HepG2 (cell line): ENCODE results near the gene ADAMTS16. TPM values are rescaled to one million over a fixed set of nuclear protein-coding genes. Genes with fewer than 3 reads are reported as not detected.
A peak's percentile ranks its signal among the peaks of the same experiment; 100 is the strongest.

ENCODE experiments used
- ATAC-seq: fragments of 200-7000 bp; cut with Tn5 transposase; 3 replicates; pipeline ENCODE4 v1.9.1; 2020; ENCODE audit warnings: mild to moderate bottlenecking, moderate library complexity
- BruUV-seq: library from RNA; stranded (reverse); fragments of 400-500 nt; replicated peaks from 2 replicates; lab custom pipeline; 2021; lab: Mats Ljungman, UMichigan
- CTCF ChIA-PET: fragments of 300-600 bp; formaldehyde crosslinking; extraction: SDS; loops from one replicate; lab custom pipeline; 2021; ENCODE audit warnings: low total read pairs, inconsistent platforms, low intra/inter-chr PET ratio; lab: Yijun Ruan, JAX
- POLR2A ChIA-PET: fragments of 350-600 bp; sonication (Branson Sonifier 250); formaldehyde crosslinking; loops from one replicate; lab custom pipeline; 2020; ENCODE audit warnings: antibody characterized with exemption, inconsistent platforms; lab: Yijun Ruan, JAX
- DNase-seq: peaks from one replicate; pipeline ENCODE4 v3.0.0-alpha.2; 2015; ENCODE audit warnings: low spot score
- FAIRE-seq: peaks from 3 replicates; lab custom pipeline; 2011; peaks lifted over from hg19 to GRCh38; lab: Jason Lieb, UNC
- H2AFZ ChIP-seq: one replicate; pipeline ENCODE4 v1.6.1; 2011; ENCODE audit warnings: low read length, inconsistent platforms
- H3K27ac ChIP-seq: fragments of 300-600 bp; 3 replicates; pipeline ENCODE4 v1.8.0; 2011; ENCODE audit warnings: mixed run types, mild to moderate bottlenecking, mixed read lengths, low read length, inconsistent platforms; ENCODE audit not compliant: insufficient read depth; ENCODE audit errors: extremely low read length
- H3K27me3 ChIP-seq, 2 experiments: fragments of 200-600 bp in 1 of 2; 2 replicates in 1 of 2; 3 replicates in 1 of 2; pipeline versions ENCODE4 v1.6.0 to v1.8.0; 2011; ENCODE audit warnings: low read length in 2 of 2, mild to moderate bottlenecking in 2 of 2, moderate library complexity in 2 of 2, inconsistent platforms in 1 of 2; ENCODE audit not compliant: insufficient read depth in 2 of 2, control insufficient read depth in 1 of 2
- H3K36me3 ChIP-seq, 2 experiments: fragments of 200-600 bp in 1 of 2; replicated peaks in 1 of 2; 2 replicates in 1 of 2; 3 replicates in 1 of 2; pipeline versions ENCODE4 v1.5.1 to v1.8.0; 2011; ENCODE audit warnings: low read length in 2 of 2, inconsistent platforms in 1 of 2; ENCODE audit not compliant: insufficient read depth in 2 of 2, control insufficient read depth in 1 of 2
- H3K4me1 ChIP-seq: 2 replicates; pipeline ENCODE4 v1.5.1; 2012; ENCODE audit warnings: low read length, inconsistent platforms; ENCODE audit not compliant: insufficient read depth
- H3K4me2 ChIP-seq: 2 replicates; pipeline ENCODE4 v1.6.0; 2011; ENCODE audit warnings: low read depth, low read length, inconsistent platforms
- H3K4me3 ChIP-seq, 3 experiments: fragments of 200-600 bp in 1 of 3; sonication (generic), shearing (Covaris generic) in 1 of 3; replicated peaks in 1 of 3; 2 replicates each; pipeline ENCODE4 v1.5.1; 2011 to 2016; ENCODE audit warnings: low read length in 3 of 3, inconsistent platforms in 2 of 3, low read depth in 2 of 3, mild to moderate bottlenecking in 2 of 3, control low read depth in 1 of 3, mixed read lengths in 1 of 3; ENCODE audit not compliant: insufficient read depth in 1 of 3
- H3K79me2 ChIP-seq: one replicate; pipeline ENCODE4 v1.6.1; 2011; ENCODE audit warnings: low read length, inconsistent platforms; ENCODE audit not compliant: insufficient read depth
- H3K9ac ChIP-seq: 2 replicates; pipeline ENCODE4 v1.6.0; 2011; ENCODE audit warnings: mild to moderate bottlenecking, low read depth, low read length, inconsistent platforms; ENCODE audit not compliant: insufficient read depth
- H3K9me3 ChIP-seq: 2 replicates; pipeline ENCODE4 v1.5.1; 2012; ENCODE audit warnings: mild to moderate bottlenecking, low read length
- H4K20me1 ChIP-seq: 2 replicates; pipeline ENCODE4 v1.6.0; 2011; ENCODE audit warnings: inconsistent platforms, mild to moderate bottlenecking, low read length, moderate library complexity; ENCODE audit not compliant: insufficient read depth
- ARID4A ChIP-seq: sonication (generic); formaldehyde crosslinking; IDR thresholded peaks from 2 replicates; pipeline ENCODE4 v1.5.0; 2020; ENCODE audit warnings: mild to moderate bottlenecking, missing genetic modification reagents, borderline replicate concordance
- EEA1 ChIP-seq: sonication (generic); formaldehyde crosslinking; IDR thresholded peaks from 2 replicates; pipeline ENCODE4 v1.5.1; 2020; ENCODE audit warnings: mild to moderate bottlenecking, missing genetic modification reagents, borderline replicate concordance
- GABPB1 ChIP-seq: IDR thresholded peaks from 2 replicates; pipeline ENCODE4 v1.6.1; 2016; ENCODE audit warnings: mild to moderate bottlenecking, missing genetic modification reagents, moderate library complexity, missing compliant biosample characterization
- KLF13 ChIP-seq: sonication (generic); formaldehyde crosslinking; IDR thresholded peaks from 2 replicates; pipeline ENCODE4 v1.4.0; 2020; ENCODE audit warnings: mild to moderate bottlenecking, missing genetic modification reagents
- MED13 ChIP-seq: sonication (generic); formaldehyde crosslinking; IDR thresholded peaks from 2 replicates; pipeline ENCODE4 v1.5.0; 2020; ENCODE audit warnings: missing genetic modification reagents
- PHF20 ChIP-seq: sonication (generic); formaldehyde crosslinking; IDR thresholded peaks from 2 replicates; pipeline ENCODE4 v1.5.0; 2020; ENCODE audit warnings: mild to moderate bottlenecking, missing genetic modification reagents
- PHF5A ChIP-seq: IDR thresholded peaks from one replicate; pipeline ENCODE4 v1.6.1; 2018; ENCODE audit warnings: low read depth, missing genetic modification reagents; ENCODE audit not compliant: unreplicated experiment
- SPEN ChIP-seq: sonication (generic); formaldehyde crosslinking; IDR thresholded peaks from 2 replicates; pipeline ENCODE4 v1.5.1; 2020; ENCODE audit warnings: low read depth, mild to moderate bottlenecking, missing genetic modification reagents
- TBX2 ChIP-seq: sonication (generic); formaldehyde crosslinking; IDR thresholded peaks from 2 replicates; pipeline ENCODE4 v1.5.0; 2020; ENCODE audit warnings: missing genetic modification reagents, mild to moderate bottlenecking, borderline replicate concordance
- ZEB1 ChIP-seq: IDR thresholded peaks from 2 replicates; pipeline ENCODE4 v1.6.1; 2012; ENCODE audit warnings: mild to moderate bottlenecking, low read depth, inconsistent platforms; ENCODE audit not compliant: insufficient replicate concordance
- ZNF101 ChIP-seq: sonication (generic); formaldehyde crosslinking; IDR thresholded peaks from 2 replicates; pipeline ENCODE4 v1.4.0; 2020; ENCODE audit warnings: mild to moderate bottlenecking, low read depth, missing genetic modification reagents, borderline replicate concordance
- ZNF232 ChIP-seq: sonication (generic); formaldehyde crosslinking; IDR thresholded peaks from 2 replicates; pipeline ENCODE4 v1.4.0; 2020; ENCODE audit warnings: missing genetic modification reagents, borderline replicate concordance
- ZNF737 ChIP-seq: sonication (generic); formaldehyde crosslinking; IDR thresholded peaks from 2 replicates; pipeline ENCODE4 v1.5.0; 2020; ENCODE audit warnings: missing genetic modification reagents, mild to moderate bottlenecking, borderline replicate concordance
- ZNF790 ChIP-seq: sonication (generic); formaldehyde crosslinking; IDR thresholded peaks from 2 replicates; pipeline ENCODE4 v1.8.0; 2022; ENCODE audit warnings: missing genetic modification reagents, mild to moderate bottlenecking, borderline replicate concordance
- ZSCAN31 ChIP-seq: sonication (generic); formaldehyde crosslinking; IDR thresholded peaks from 2 replicates; pipeline ENCODE4 v1.5.0; 2020; ENCODE audit warnings: low read depth, mild to moderate bottlenecking, missing genetic modification reagents
- WGBS: methylation state at CpG from one replicate; pipeline ENCODE4 v1.1.6; 2017; ENCODE audit warnings: low lambda C conversion rate; 5-methylcytosine and 5-hydroxymethylcytosine counted together
- in situ Hi-C: cut with HindIII; loops from 2 replicates; pipeline ENCODE4 v1.10.0; 2017; ENCODE audit warnings: low pct_unique_long_range_greater_than_20kb; ENCODE audit not compliant: extremely low pct_ligation_motif_present
- intact Hi-C: fragments of 100-400 bp; cut with micrococcal nuclease; formaldehyde crosslinking; loops from one replicate; pipeline ENCODE4 v1.10.0; 2022; ENCODE audit not compliant: unreplicated experiment
- polyA plus RNA-seq, 8 experiments: library from polyadenylated mRNA; depleted of rRNA in 3 of 8; stranded (reverse) in 7 of 8; unstranded in 1 of 8; fragments of >200 nt; fragmentation: Illumina TruSeq in 4 of 8; extraction: Trizol in 4 of 8; gene quantifications; 2 replicates each; pipeline versions ENCODE4 v1.2.1 to v1.2.3, GENCODE V29; 2011 to 2016; ENCODE audit warnings: low read depth in 4 of 8, missing spikeins in 1 of 8, mixed read lengths in 1 of 8; ENCODE audit not compliant: insufficient read depth in 1 of 8
- total RNA-seq, 5 experiments: library from RNA; depleted of rRNA; stranded (reverse); fragments of >200 nt; fragmentation: Illumina TruSeq; extraction: Trizol; gene quantifications; 2 replicates each; pipeline ENCODE4 v1.2.3, GENCODE V29; 2016; ENCODE audit warnings: low read depth in 1 of 5
- TF ChIP-seq, protein P1 (sequence below): sonication (generic); formaldehyde crosslinking; IDR thresholded peaks from 2 replicates; pipeline ENCODE4 v1.4.0; 2020; ENCODE audit warnings: mild to moderate bottlenecking, missing genetic modification reagents
- TF ChIP-seq, protein P2 (sequence below): sonication (generic); formaldehyde crosslinking; IDR thresholded peaks from 2 replicates; pipeline ENCODE4 v1.5.0; 2020; ENCODE audit warnings: missing genetic modification reagents, mild to moderate bottlenecking, borderline replicate concordance
- TF ChIP-seq, protein P3 (sequence below): IDR thresholded peaks from 2 replicates; pipeline ENCODE4 v1.6.1; 2016; ENCODE audit warnings: low read depth, borderline replicate concordance

The ADAMTS16 gene
- total and polyA plus RNA-seq, 2 of the 13 experiments (the other 11 are each of a cell fraction or from before 2014, with no cell fraction given): 0.02 to 0.03 TPM

- TF ChIP-seq ZNF232 (no peak), ZNF737 (CRISPR knock-in tag) (no peak), ARID4A (no peak), GABPB1 (CRISPR knock-in tag) (peak; percentile 29; the same call in 1 of the 2 replicates), ZNF101 (no peak), MED13 (no peak), PHF20 (CRISPR knock-in tag) (no peak), ZSCAN31 (no peak)
- TF ChIP-seq, protein P1, sequence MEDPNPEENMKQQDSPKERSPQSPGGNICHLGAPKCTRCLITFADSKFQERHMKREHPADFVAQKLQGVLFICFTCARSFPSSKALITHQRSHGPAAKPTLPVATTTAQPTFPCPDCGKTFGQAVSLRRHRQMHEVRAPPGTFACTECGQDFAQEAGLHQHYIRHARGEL (CRISPR knock-in tag): no peak
Observed at GRCh38 chr5:5155617-5156016, 15.5 kb downstream of the ADAMTS16 start (continued).

DNA sequence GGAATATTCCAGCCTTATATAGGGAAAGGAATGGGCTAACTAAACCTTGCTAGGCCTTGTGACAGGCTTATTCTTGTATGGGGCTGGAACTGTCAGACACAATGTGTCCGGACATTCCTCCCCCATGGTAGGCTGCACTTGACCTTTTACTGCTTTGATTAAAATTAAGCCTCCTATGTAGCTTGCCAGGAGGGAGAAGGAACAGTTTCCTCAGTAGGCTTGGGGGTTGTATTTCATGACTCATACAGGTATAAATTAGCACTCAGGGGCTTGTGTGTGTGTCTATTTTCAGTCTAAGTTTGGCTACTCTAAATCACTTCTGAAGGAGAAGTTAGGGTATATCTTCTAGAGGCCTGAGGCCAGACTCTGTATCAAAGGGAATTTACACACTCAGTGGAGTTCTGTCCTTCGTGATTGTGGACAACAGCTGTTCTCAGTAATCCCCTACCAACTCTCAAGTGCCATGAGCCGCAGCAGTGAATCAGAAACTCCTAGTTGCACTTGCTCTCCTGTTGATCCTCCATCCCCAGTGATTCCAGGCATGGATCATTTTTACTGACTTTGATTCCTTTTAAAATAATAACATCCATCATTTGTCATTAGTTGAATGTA, 16.4 kb downstream of the ADAMTS16 start:
- no peak overlapping the region for H3K9ac ChIP-seq
- H3K9me3 ChIP-seq: peaks cover 14% of the 10 kb centered on the region
- no TSS peak for BruUV-seq
- H3K36me3 ChIP-seq: no peaks in the 10 kb centered on the region
- H3K27me3 ChIP-seq: no peaks in the 10 kb centered on the region
- no peaks in the 10 kb centered on the region for H3K79me2 ChIP-seq
- intact Hi-C loops (no loop called here), in situ Hi-C loops (no loop called here)
- ChIA-PET CTCF (no interaction called here), POLR2A (no interaction called here)
- whole genome bisulfite sequencing: 50% methylated on average over 3 of the region's 3 CpGs
- no peaks in the 10 kb centered on the region for H4K20me1 ChIP-seq
- H3K27ac ChIP-seq: no peak overlapping the region
- ATAC-seq (no peak), FAIRE-seq (no peak), DNase-seq (no peak)
- H3K4me3 ChIP-seq: no peak overlapping the region
- H2AFZ ChIP-seq: no peak overlapping the region
- H3K4me1 ChIP-seq: no peaks in the 10 kb centered on the region
- TF ChIP-seq PHF5A (CRISPR knock-in tag): no peak
- TF ChIP-seq, protein P2, sequence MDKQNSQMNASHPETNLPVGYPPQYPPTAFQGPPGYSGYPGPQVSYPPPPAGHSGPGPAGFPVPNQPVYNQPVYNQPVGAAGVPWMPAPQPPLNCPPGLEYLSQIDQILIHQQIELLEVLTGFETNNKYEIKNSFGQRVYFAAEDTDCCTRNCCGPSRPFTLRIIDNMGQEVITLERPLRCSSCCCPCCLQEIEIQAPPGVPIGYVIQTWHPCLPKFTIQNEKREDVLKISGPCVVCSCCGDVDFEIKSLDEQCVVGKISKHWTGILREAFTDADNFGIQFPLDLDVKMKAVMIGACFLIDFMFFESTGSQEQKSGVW (CRISPR knock-in tag): no peak
- TF ChIP-seq SPEN (CRISPR knock-in tag): no peak
- TF ChIP-seq KLF13 (CRISPR knock-in tag): no peak
- no peak for TF ChIP-seq TBX2
- TF ChIP-seq ZEB1: no peak
- no peak for TF ChIP-seq ZNF790 (CRISPR knock-in tag)
- TF ChIP-seq, protein P3, sequence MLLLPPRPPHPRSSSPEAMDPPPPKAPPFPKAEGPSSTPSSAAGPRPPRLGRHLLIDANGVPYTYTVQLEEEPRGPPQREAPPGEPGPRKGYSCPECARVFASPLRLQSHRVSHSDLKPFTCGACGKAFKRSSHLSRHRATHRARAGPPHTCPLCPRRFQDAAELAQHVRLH (CRISPR knock-in tag): no peak
- TF ChIP-seq EEA1 (CRISPR knock-in tag): no peak
- H3K4me2 ChIP-seq: no peak overlapping the region
